Measurements from ENCODE around the gene RPL10A.
A peak's percentile ranks its signal among the peaks of the same experiment; 100 is the strongest.
"Not testable (repeated sequence)": the region's sequence is repeated elsewhere in the genome, so short reads cannot be mapped to it uniquely, and the experiment has no call there.

RPL10A gene

GRCh38 chr6:35468181-35468979, at the start of gene RPL10A:
TSS of gene RPL10A (plus strand) at chr6:35468401. CDS start at chr6:35468435, 34 bp downstream.
- peak; percentile 91 for DNase-seq (ENCODE audit: low read depth)

- no peak for DNase-seq (ENCODE audit: low read depth)
Measured at GRCh38 chr6:35419417-35419816, 48.8 kb upstream of the RPL10A start.

- no peak for DNase-seq (ENCODE audit: low read depth)
Measured at GRCh38 chr6:35419961-35420360, 48.2 kb upstream of the RPL10A start.

GRCh38 chr6:35425284-35425683, 42.9 kb upstream of the RPL10A start:
- DNase-seq (ENCODE audit: low read depth): no peak

GRCh38 chr6:35426074-35426473, 42.1 kb upstream of the RPL10A start:
- DNase-seq (ENCODE audit: low read depth): no peak

GRCh38 chr6:35427435-35427834, 40.8 kb upstream of the RPL10A start:
- no peak for DNase-seq (ENCODE audit: low read depth)

GRCh38 chr6:35427851-35428321, 40.3 kb upstream of the RPL10A start:
- DNase-seq (ENCODE audit: low read depth): no peak

GRCh38 chr6:35428421-35429149, 39.6 kb upstream of the RPL10A start:
- no peak for DNase-seq (ENCODE audit: low read depth)

GRCh38 chr6:35429463-35429862, 38.7 kb upstream of the RPL10A start:
- no peak for DNase-seq (ENCODE audit: low read depth)

GRCh38 chr6:35432291-35432690, 35.9 kb upstream of the RPL10A start:
- DNase-seq (ENCODE audit: low read depth): no peak

GRCh38 chr6:35432702-35433101, 35.5 kb upstream of the RPL10A start:
- DNase-seq (ENCODE audit: low read depth): not testable (repeated sequence)

GRCh38 chr6:35435074-35435837, 32.9 kb upstream of the RPL10A start:
- no peak for DNase-seq (ENCODE audit: low read depth)

GRCh38 chr6:35436071-35436857, 31.9 kb upstream of the RPL10A start:
- DNase-seq (ENCODE audit: low read depth): no peak

GRCh38 chr6:35438378-35439065, 29.7 kb upstream of the RPL10A start:
- not testable (repeated sequence) for DNase-seq (ENCODE audit: low read depth)

- DNase-seq (ENCODE audit: low read depth): no peak
Measured at GRCh38 chr6:35439308-35439707, 28.9 kb upstream of the RPL10A start.

GRCh38 chr6:35441205-35441604, 27.0 kb upstream of the RPL10A start:
- DNase-seq (ENCODE audit: low read depth): no peak

GRCh38 chr6:35441642-35442041, 26.6 kb upstream of the RPL10A start:
- no peak for DNase-seq (ENCODE audit: low read depth)

GRCh38 chr6:35442693-35443092, 25.5 kb upstream of the RPL10A start:
- DNase-seq (ENCODE audit: low read depth): no peak

GRCh38 chr6:35443341-35444030, 24.7 kb upstream of the RPL10A start:
- DNase-seq (ENCODE audit: low read depth): no peak

GRCh38 chr6:35445691-35446090, 22.5 kb upstream of the RPL10A start:
- DNase-seq (ENCODE audit: low read depth): no peak

Data from stimulated activated CD8-positive, alpha-beta memory T cell treated with anti-CD3 and anti-CD28 coated beads, Interleukin-4, amount 100 ng/mL, for 24 hours (primary cell).